NCI-H526 (cell line): ENCODE measurements around the gene LZTS2.

Source experiments
- DNase-seq, 2 experiments: peaks; one replicate each; lab custom pipeline; 2025; lab: John Stamatoyannopoulos, UW

Gene LZTS2

DNA sequence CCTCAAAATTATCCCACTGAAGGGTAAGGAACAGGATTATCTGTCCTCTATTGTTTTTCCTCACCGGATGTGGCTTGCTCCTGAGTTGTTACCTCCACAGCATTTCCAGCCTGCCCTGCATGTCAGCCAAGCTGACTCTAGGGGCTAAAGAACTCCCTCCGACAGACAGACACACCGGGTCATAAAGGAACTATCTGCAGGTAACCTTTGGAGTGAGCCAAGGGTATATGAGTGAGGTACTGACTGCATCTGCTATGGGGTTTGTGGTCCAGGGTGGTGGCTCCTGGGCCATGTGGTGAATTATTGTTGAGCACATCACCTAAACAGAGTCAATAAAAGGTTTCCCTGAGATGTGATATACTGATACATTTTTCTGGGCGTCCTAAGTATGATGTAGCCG, 55.3 kb downstream of the LZTS2 start:
- no peak for DNase-seq

DNA sequence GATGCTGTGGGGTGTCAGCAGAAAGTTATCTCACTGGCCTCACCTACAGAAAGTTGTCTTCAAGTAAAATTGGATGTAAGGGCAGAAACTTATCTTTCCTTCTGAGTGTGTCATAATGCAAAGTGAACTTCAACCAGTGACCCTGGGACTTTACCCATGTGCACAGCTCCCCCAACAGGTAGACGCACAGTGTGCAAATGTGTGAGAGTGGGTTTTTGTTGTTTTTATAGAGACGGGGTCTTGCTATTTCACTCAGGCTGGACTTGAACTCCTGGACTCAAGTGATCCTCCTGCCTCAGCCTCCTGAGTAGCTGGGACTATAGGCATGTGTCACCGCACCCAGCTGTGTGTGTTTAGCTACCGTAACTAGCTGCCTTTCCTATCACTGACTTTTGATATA, 55.8 kb downstream of the LZTS2 start:
- DNase-seq: no peak

DNA sequence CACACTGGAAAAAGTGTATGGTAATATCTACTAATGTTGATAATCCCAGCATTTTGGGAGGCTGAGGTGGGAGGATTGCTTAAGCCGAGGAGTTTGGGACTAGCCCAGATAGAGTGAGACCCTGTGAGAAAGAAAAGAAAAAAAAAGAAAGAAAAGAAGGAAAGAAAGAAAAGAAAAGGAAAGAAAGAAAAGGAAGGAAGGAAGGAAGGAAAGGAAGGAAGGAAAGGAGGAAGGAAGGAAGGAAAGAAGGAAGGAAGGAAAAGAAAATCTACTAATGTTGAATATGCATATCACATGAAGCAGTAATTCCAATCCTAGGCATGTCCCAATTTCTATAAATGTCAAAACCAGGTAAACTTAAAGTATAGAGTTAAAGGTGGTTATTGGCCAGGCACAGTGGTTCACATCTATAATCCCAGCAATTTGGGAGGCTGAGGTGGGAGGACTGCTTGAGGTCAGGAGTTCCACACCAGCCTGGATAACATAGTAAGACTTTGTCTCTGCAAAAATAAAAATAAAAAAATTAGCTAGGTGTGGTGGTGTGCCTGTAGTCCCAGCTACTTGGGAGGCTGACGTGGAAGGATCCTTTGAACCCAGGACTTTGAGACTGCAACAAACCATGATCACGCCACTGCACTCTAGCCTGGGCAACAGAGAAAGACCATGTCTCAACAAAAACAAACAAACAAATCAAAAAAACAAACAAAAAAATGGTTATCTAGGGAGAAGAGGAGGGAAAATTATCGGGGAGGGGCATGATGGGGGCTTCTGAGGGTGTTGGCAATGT, 57.0 kb downstream of the LZTS2 start:
- DNase-seq: no peak
